Esophagus squamous epithelium (tissue), 4 donors: ENCODE results near the gene LIN7B.

Source experiments
- CTCF ChIP-seq, 6 experiments: fragments of 450-650 bp in 4 of 6; fragments of 200-600 bp in 2 of 6; sonication (generic) in 2 of 6; IDR thresholded peaks; one replicate each; pipeline ENCODE4 v1.5.1; 2016 to 2019; ENCODE audit warnings: antibody characterized with exemption in 6 of 6, mild to moderate bottlenecking in 4 of 6, moderate library complexity in 4 of 6
- POLR2A ChIP-seq, 4 donors: fragments of 450-650 bp; IDR thresholded peaks; one replicate each; pipeline ENCODE4 v1.6.1; 2017; ENCODE audit warnings: antibody characterized with exemption in 4 of 4, mild to moderate bottlenecking in 4 of 4, moderate library complexity in 3 of 4

- TF ChIP-seq POLR2A (IDR thresholded peaks at IDR 0.05): no peak
- no peak for TF ChIP-seq CTCF (IDR thresholded peaks at IDR 0.05)
These were observed 28.7 kb downstream of the LIN7B start for GRCh38 chr19:49142866-49143335.
